Activated naive CD8-positive, alpha-beta T cell treated with anti-CD3 and anti-CD28 coated beads, Interleukin-2, amount 10 ng/mL, durations not matched to agents 7 days and 5 days (primary cell): ENCODE measurements around the gene PDHA1. TPM values are rescaled to one million over a fixed set of nuclear protein-coding genes. Genes with fewer than 3 reads are reported as not detected.
A peak's percentile ranks its signal among the peaks of the same experiment; 100 is the strongest.

Source experiments
- ATAC-seq: fragments of 150-1000 bp; cut with Tn5 transposase; one replicate; pipeline ENCODE4 v1.10.0; 2021; ENCODE audit warnings: low read depth, moderate library complexity
- POLR2A ChIA-PET: fragments of 350-600 bp; sonication (Branson Sonifier 250); formaldehyde crosslinking; loops from one replicate; lab custom pipeline; 2021; ENCODE audit warnings: antibody characterized with exemption; lab: Charles Lee
- DNase-seq: peaks from one replicate; pipeline ENCODE4 v3.0.0; 2021
- H3K27ac Mint-ChIP-seq: one replicate; pipeline ENCODE4 v1.8.0; 2022; ENCODE audit warnings: mild to moderate bottlenecking, mixed read lengths
- H3K27me3 Mint-ChIP-seq: one replicate; pipeline ENCODE4 v1.8.0; 2022; ENCODE audit warnings: mild to moderate bottlenecking, moderate library complexity, mixed read lengths
- H3K36me3 Mint-ChIP-seq: one replicate; pipeline ENCODE4 v1.8.0; 2021; ENCODE audit warnings: mild to moderate bottlenecking, mixed read lengths
- H3K4me1 Mint-ChIP-seq: one replicate; pipeline ENCODE4 v1.8.0; 2021; ENCODE audit warnings: mixed read lengths
- H3K4me3 Mint-ChIP-seq: one replicate; pipeline ENCODE4 v1.8.0; 2022; ENCODE audit warnings: mild to moderate bottlenecking, moderate library complexity, mixed read lengths
- H3K9me3 Mint-ChIP-seq: one replicate; pipeline ENCODE4 v1.8.0; 2021; ENCODE audit warnings: mixed read lengths
- total RNA-seq, 2 experiments: library from RNA; stranded (reverse); gene quantifications; one replicate each; pipeline ENCODE4 v1.2.3, GENCODE V29; 2021

Gene PDHA1
- 100 to 1,000 TPM; 151 TPM for total RNA-seq

DNA sequence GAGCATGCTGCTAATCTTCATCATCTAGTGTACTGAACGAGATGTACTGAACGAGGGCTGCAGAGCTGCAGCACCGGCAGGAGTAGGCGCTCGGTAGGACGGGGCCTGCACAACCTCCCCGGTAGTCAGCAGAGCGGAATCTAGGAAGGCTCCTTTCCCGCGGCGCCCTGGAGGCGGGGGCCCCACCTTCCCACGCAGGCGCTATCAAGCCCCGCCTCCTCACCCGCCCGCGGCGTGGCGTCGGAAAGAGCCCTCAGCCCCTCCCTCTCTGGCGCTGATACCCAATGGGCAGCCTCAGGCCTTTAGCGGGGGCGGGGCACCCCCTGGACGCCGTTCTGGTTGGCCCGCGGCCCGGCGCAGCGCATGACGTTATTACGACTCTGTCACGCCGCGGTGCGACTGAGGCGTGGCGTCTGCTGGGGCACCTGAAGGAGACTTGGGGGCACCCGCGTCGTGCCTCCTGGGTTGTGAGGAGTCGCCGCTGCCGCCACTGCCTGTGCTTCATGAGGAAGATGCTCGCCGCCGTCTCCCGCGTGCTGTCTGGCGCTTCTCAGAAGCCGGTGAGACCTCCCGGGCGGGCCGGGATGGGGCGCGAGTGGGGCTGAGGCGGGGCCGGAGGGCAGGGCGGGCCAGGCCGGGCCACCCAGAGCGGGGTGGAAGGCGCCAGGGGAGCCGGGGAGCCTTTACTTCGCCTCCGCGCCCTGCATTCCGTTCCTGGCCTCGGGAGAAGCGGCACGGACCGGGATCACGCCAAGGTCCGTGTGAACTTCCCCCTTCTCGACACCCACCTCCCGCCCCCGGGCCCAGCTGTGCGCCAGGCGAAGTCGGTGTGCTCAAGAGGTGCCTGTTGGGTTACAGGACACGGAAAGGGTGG, at the start of gene PDHA1:
Gene PDHA1 (plus strand): TSS at position 393 of the 874 bp plus-strand sequence. CDS start 111 bp downstream, at position 504.
- Mint-ChIP-seq H3K4me1 (peaks cover 10% of the 10 kb centered on the region), H3K27me3 (peaks cover 2% of the 10 kb centered on the region), H3K27ac (peak within 1 kb of the TSS; percentile 88), H3K36me3 (no peaks in the 10 kb centered on the region), H3K9me3 (no peaks in the 10 kb centered on the region), H3K4me3 (peak within 1 kb of the TSS; percentile 84)
- POLR2A ChIA-PET, result no interaction called here
- ATAC-seq, result peak; percentile 99
- peak; percentile 89 for DNase-seq

DNA sequence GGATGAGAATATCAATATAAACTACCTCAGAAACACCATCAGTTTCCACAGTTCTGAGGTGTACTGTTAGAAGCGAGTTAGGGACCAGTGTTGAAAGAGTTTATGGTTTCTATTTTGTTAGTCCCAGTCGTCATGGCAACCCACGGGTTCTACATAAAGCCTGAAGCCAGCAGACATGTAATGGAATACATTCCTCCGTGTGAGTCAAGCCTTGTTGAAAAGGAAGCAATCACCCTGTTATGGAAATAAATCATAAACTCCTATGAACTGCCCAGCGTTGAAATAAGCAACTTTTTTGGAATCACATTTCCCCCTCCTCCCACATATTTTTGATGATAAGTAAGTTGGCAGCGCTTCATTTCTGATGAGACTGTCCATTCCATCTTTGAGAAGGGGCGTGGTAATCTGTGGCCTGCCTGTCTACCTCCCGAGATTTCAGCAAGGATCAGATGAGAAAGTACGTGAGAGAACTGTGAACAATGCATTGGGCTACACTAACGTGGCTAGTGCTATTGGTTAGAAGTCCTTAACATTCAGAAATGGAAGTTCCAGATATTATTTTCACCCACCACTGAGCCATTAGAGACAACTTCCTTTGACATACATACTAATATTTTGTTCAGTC, 40.4 kb upstream of the PDHA1 start:
- H3K27me3 Mint-ChIP-seq, result no peaks in the 10 kb centered on the region

GRCh38 chrX:19326567-19326966, 17.2 kb upstream of the PDHA1 start:
- POLR2A ChIA-PET, result no interaction called here
- H3K27ac Mint-ChIP-seq, result no peak overlapping the region
- ATAC-seq, result no peak

More for the DNA sequence above, 40.4 kb upstream of the PDHA1 start:
- no peak overlapping the region for H3K4me3 Mint-ChIP-seq
- no peaks in the 10 kb centered on the region for H3K4me1 Mint-ChIP-seq
- no peaks in the 10 kb centered on the region for H3K36me3 Mint-ChIP-seq
- ATAC-seq, result no peak
- DNase-seq, result no peak
- POLR2A ChIA-PET, result no interaction called here
- no peak overlapping the region for H3K27ac Mint-ChIP-seq
- H3K9me3 Mint-ChIP-seq, result no peaks in the 10 kb centered on the region

GRCh38 chrX:19331831-19332230, 11.9 kb upstream of the PDHA1 start:
- no peaks in the 10 kb centered on the region for H3K36me3 Mint-ChIP-seq
- no peak overlapping the region for H3K27ac Mint-ChIP-seq
- no peak overlapping the region for H3K4me3 Mint-ChIP-seq
- H3K9me3 Mint-ChIP-seq, result peaks cover 1% of the 10 kb centered on the region
- H3K4me1 Mint-ChIP-seq, result peaks cover 1% of the 10 kb centered on the region
- H3K27me3 Mint-ChIP-seq, result no peaks in the 10 kb centered on the region
- POLR2A ChIA-PET, result no interaction called here
- no peak for ATAC-seq
- no peak for DNase-seq

More at GRCh38 chrX:19326567-19326966, 17.2 kb upstream of the PDHA1 start:
- Mint-ChIP-seq H3K4me3 (no peak overlapping the region), H3K36me3 (no peaks in the 10 kb centered on the region), H3K4me1 (no peaks in the 10 kb centered on the region), H3K9me3 (no peaks in the 10 kb centered on the region), H3K27me3 (no peaks in the 10 kb centered on the region)
- DNase-seq, result no peak

DNA sequence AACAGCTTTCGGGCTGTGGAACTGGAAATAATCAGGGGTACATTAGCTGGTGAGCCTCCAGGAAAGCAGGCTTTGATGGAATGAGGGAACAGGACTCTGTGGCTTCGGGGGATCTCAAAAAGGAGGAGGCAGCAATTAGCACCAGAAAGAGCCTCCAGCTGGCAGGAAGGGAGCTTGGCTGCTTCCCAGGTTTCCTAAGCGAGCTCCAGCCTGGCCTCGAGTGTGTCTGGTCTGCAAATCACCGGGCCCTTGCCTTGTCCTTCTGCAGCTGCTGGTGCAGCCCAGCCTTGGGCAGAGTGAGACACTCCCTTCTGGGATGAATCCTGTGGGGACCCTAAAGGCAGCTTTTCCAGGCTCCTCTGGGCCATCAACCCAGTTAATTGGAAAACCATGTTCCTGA, 10.7 kb upstream of the PDHA1 start:
- H3K4me1 Mint-ChIP-seq, result peaks cover 1% of the 10 kb centered on the region
- no peaks in the 10 kb centered on the region for H3K27me3 Mint-ChIP-seq
- DNase-seq, result no peak
- no peaks in the 10 kb centered on the region for H3K36me3 Mint-ChIP-seq
- peaks cover 1% of the 10 kb centered on the region for H3K9me3 Mint-ChIP-seq
- H3K27ac Mint-ChIP-seq, result no peak overlapping the region
- ATAC-seq, result no peak
- POLR2A ChIA-PET, result no interaction called here
- no peak overlapping the region for H3K4me3 Mint-ChIP-seq

- no peak overlapping the region for H3K4me3 Mint-ChIP-seq
- no peaks in the 10 kb centered on the region for H3K36me3 Mint-ChIP-seq
- ATAC-seq, result no peak
- no peak overlapping the region for H3K27ac Mint-ChIP-seq
- DNase-seq, result no peak
- H3K4me1 Mint-ChIP-seq, result peaks cover 1% of the 10 kb centered on the region
- POLR2A ChIA-PET, result no interaction called here
- peaks cover 1% of the 10 kb centered on the region for H3K9me3 Mint-ChIP-seq
- H3K27me3 Mint-ChIP-seq, result no peaks in the 10 kb centered on the region
These were observed 8.6 kb upstream of the PDHA1 start for GRCh38 chrX:19334945-19335626.

DNA sequence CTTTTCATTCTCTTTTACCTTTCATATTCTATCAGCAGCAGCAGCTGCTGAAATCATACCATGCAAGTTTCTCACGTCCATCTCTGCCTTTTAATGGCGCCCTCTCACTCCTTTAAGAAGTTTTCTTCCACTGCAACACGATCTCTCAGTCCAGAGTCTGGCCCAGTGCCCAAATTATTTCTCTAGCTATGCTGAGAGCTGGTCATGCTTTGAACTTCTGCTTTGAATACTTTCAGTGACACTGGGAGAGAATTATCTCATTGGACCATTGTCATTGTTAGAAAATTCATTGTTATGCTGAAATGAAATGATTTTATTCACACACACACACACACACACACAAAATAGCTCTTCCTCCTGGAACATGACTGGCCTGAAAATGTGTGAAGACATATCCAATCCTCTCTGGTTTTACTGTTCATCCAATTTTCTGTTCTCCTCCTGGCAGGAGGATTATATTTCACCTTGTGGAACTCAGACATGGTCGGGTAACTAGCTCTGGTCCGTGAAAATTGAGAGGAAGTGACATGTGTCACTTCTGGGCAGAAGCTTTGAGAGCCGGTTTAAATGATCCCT, 1.3 kb upstream of the PDHA1 start:
- H3K27ac Mint-ChIP-seq, result no peak overlapping the region
- peaks cover 6% of the 10 kb centered on the region for H3K4me1 Mint-ChIP-seq
- ATAC-seq, result no peak
- POLR2A ChIA-PET, result interaction anchor here (0.5 kb wide), 1 partner anchor 792 kb away, joined by 3 read pairs; no protein-coding TSS in a partner anchor
- H3K4me3 Mint-ChIP-seq, result no peak overlapping the region
- no peaks in the 10 kb centered on the region for H3K36me3 Mint-ChIP-seq
- peaks cover 2% of the 10 kb centered on the region for H3K27me3 Mint-ChIP-seq
- no peak for DNase-seq
- H3K9me3 Mint-ChIP-seq, result no peaks in the 10 kb centered on the region

- peak overlapping the region; percentile 88 for H3K27ac Mint-ChIP-seq
- H3K4me3 Mint-ChIP-seq, result peak overlapping the region; percentile 84
- peaks cover 2% of the 10 kb centered on the region for H3K27me3 Mint-ChIP-seq
- peaks cover 10% of the 10 kb centered on the region for H3K4me1 Mint-ChIP-seq
- ATAC-seq (no peak), DNase-seq (no peak)
- no peaks in the 10 kb centered on the region for H3K36me3 Mint-ChIP-seq
- no peaks in the 10 kb centered on the region for H3K9me3 Mint-ChIP-seq
- POLR2A ChIA-PET, result no interaction called here
These were observed 617 bp upstream of the PDHA1 start for GRCh38 chrX:19343085-19343534.

GRCh38 chrX:19344661-19345060, 934 bp downstream of the PDHA1 start:
- peak overlapping the region; percentile 84 for H3K4me3 Mint-ChIP-seq
- H3K27me3 Mint-ChIP-seq, result peaks cover 2% of the 10 kb centered on the region
- no peak for ATAC-seq
- DNase-seq, result no peak
- peak overlapping the region; percentile 88 for H3K27ac Mint-ChIP-seq
- POLR2A ChIA-PET, result no interaction called here
- peaks cover 14% of the 10 kb centered on the region for H3K4me1 Mint-ChIP-seq
- no peaks in the 10 kb centered on the region for H3K36me3 Mint-ChIP-seq
- no peaks in the 10 kb centered on the region for H3K9me3 Mint-ChIP-seq

DNA sequence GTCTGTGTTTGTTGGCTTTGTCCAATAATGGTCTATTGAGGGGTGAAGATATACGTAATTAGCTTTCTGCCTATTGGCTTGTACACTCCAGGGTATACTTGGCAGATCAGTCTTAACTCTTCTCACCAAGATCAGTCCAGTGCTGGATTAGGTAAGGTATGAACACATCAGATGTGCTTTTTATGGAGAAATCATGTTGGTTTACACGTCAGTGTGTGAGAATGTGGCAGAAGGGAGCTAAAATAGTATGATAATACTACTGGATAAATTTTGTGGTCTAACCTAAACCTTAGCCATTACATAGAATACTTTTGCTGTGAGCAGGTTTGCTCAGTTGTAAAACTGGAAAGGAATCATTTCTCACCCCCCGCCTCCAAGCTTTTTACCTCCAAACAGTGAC, 4.2 kb downstream of the PDHA1 start:
- H3K4me1 Mint-ChIP-seq, result peaks cover 25% of the 10 kb centered on the region
- no peaks in the 10 kb centered on the region for H3K9me3 Mint-ChIP-seq
- H3K36me3 Mint-ChIP-seq, result peaks cover 7% of the 10 kb centered on the region
- no peak for DNase-seq
- no peak overlapping the region for H3K27ac Mint-ChIP-seq
- H3K4me3 Mint-ChIP-seq, result no peak overlapping the region
- POLR2A ChIA-PET, result no interaction called here
- H3K27me3 Mint-ChIP-seq, result no peaks in the 10 kb centered on the region
- ATAC-seq, result no peak

DNA sequence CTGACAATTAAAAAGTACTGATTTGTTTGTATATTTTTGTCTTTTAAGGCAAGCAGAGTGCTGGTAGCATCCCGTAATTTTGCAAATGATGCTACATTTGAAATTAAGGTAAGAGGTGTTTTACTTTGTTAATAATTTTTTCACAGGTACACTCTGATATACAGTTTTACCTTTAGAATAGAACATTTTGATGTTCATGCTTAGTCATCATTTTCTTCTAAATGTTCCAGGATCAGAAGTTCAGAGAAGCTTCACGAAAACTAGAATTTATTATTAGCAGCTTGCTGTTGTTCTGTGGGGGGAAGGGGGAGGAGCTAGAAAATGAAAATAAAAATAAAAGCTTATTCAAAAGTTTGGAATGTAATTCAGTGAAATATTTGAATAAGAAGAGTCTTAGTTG, 5.5 kb downstream of the PDHA1 start:
- peaks cover 11% of the 10 kb centered on the region for H3K36me3 Mint-ChIP-seq
- H3K9me3 Mint-ChIP-seq, result no peaks in the 10 kb centered on the region
- no peaks in the 10 kb centered on the region for H3K27me3 Mint-ChIP-seq
- POLR2A ChIA-PET, result no interaction called here
- DNase-seq (no peak), ATAC-seq (no peak)
- no peak overlapping the region for H3K4me3 Mint-ChIP-seq
- no peak overlapping the region for H3K27ac Mint-ChIP-seq
- peaks cover 22% of the 10 kb centered on the region for H3K4me1 Mint-ChIP-seq

DNA sequence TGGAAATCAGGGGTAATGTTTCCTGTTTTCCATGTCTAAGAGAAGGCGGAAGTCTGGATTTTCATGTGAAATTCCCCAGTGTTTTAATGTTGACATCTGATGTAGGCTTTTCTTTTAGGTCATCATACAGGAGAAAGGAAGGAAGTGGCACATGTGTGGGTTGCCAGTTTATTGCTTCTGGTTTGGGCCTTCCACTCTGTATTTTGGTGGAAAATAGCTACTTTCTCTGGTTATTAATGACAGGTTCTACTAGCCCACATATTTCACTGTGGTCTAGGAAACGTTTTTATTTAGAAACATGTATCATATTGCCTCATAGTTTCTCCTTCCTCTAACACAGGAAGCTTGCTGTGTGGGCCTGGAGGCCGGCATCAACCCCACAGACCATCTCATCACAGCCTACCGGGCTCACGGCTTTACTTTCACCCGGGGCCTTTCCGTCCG, 7.2 kb downstream of the PDHA1 start:
- peak overlapping the region; percentile 79 for H3K27ac Mint-ChIP-seq
- POLR2A ChIA-PET, result no interaction called here
- H3K9me3 Mint-ChIP-seq, result no peaks in the 10 kb centered on the region
- ATAC-seq, result peak; percentile 72
- DNase-seq, result no peak
- peak overlapping the region; percentile 39 for H3K4me3 Mint-ChIP-seq
- peaks cover 11% of the 10 kb centered on the region for H3K36me3 Mint-ChIP-seq
- H3K27me3 Mint-ChIP-seq, result no peaks in the 10 kb centered on the region
- peaks cover 22% of the 10 kb centered on the region for H3K4me1 Mint-ChIP-seq

- Mint-ChIP-seq H3K4me1 (peaks cover 12% of the 10 kb centered on the region), H3K27me3 (no peaks in the 10 kb centered on the region), H3K9me3 (no peaks in the 10 kb centered on the region), H3K4me3 (no peak overlapping the region), H3K27ac (no peak overlapping the region), H3K36me3 (peaks cover 11% of the 10 kb centered on the region)
- POLR2A ChIA-PET, result no interaction called here
- DNase-seq (no peak), ATAC-seq (no peak)
These were observed 10.9 kb downstream of the PDHA1 start for GRCh38 chrX:19354625-19355024.
